Fibroblast of the aortic adventitia (primary cell): ENCODE measurements around the gene SLC7A6OS. TPM values are rescaled to one million over a fixed set of nuclear protein-coding genes. Genes with fewer than 3 reads are reported as not detected.

Source experiments
- DNase-seq: peaks from one replicate; pipeline ENCODE4 v3.0.0-alpha.2; 2010; ENCODE audit warnings: low read depth
- H3K4me3 ChIP-seq: 2 replicates; pipeline ENCODE4 v1.5.1; 2011; ENCODE audit warnings: low read depth, mild to moderate bottlenecking, control low read depth, low read length, moderate library complexity
- total RNA-seq: library from RNA; depleted of rRNA; stranded (reverse); fragments of >200 nt; gene quantifications from 2 replicates; pipeline ENCODE4 v1.2.3, GENCODE V29; 2012; ENCODE audit warnings: low replicate concordance
- TF ChIP-seq, protein P1 (sequence below): IDR thresholded peaks from 2 replicates; pipeline ENCODE4 v1.5.1; 2011; ENCODE audit warnings: mild to moderate bottlenecking, low read length, control low read depth, inconsistent platforms; ENCODE audit not compliant: insufficient read depth

SLC7A6OS gene
- total RNA-seq, 1 donor, result 11.5 TPM

DNA sequence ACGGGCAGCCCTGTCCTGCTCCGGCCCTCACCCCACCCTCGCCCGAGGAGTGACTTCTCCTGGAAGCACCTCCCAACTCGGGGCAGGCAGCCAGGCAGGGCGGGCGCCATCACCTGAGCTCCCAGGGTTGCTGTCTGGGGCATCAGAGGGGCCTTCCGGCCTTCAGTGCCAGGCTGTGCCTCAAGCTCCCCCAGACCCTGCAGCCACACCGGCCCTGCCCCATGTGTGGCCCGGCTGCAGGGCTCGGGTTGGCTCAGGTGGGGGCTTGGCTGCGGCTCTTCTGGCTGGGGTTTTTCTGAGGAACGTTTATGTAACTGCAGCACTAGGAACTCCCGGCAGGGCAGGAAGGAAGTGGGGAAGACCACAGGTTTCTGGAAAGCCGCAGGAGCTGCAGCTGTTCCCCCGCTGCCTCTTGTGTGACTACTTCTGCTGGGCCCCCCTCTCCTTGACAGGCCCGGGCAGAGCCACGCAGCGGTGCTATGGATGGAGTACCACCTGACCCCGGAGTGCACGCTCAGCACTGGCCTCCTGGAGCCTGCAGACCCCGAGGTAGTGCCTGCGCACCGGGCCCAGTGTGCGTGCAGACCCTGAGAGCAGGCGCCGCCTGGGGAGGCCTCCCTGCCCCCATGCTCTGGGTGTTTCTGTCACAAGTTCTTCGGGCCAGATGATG is 45.6 kb upstream of the SLC7A6OS start:
- no peak for DNase-seq
- TF ChIP-seq, protein P1, sequence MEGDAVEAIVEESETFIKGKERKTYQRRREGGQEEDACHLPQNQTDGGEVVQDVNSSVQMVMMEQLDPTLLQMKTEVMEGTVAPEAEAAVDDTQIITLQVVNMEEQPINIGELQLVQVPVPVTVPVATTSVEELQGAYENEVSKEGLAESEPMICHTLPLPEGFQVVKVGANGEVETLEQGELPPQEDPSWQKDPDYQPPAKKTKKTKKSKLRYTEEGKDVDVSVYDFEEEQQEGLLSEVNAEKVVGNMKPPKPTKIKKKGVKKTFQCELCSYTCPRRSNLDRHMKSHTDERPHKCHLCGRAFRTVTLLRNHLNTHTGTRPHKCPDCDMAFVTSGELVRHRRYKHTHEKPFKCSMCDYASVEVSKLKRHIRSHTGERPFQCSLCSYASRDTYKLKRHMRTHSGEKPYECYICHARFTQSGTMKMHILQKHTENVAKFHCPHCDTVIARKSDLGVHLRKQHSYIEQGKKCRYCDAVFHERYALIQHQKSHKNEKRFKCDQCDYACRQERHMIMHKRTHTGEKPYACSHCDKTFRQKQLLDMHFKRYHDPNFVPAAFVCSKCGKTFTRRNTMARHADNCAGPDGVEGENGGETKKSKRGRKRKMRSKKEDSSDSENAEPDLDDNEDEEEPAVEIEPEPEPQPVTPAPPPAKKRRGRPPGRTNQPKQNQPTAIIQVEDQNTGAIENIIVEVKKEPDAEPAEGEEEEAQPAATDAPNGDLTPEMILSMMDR, result no peak
- no peak overlapping the region for H3K4me3 ChIP-seq

DNA sequence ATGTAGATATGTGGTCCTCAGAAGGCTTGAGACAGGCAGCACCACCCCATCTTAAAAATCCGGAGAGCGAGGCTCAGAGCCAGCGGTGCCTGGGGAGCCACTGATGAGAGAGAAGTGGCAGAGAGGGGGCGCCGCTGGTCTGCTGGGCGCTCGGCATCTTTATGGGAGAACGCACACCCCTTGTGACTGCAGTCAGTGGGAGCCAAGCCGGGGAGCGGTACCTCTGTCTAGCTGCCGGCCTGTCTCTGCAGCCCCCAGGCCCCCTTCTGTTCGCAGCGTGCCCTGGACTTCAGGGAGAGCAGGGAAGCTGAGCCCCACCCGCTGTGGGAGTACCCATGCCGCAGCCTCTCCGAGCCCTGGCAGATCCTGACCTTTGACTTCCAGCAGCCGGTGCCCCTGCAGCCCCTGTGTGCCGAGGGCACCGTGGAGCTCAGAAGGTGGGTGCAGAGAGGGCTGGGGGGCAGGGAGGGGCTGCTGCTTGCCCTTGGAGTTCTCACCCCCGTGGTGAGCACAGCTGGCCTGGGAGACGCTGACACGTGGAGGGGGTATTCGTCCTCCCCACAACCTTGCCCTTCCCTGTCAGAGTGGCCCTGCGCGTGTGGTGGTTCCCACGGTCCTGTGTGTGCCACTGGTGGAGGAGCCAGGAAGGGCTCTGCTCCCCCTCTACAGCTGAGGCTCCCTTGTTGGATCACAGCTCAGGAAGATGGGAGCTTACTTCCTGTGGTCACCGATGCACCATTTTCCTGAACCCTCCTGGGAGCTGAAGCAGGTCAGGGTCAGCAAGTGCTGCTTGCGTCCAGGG is 44.9 kb upstream of the SLC7A6OS start:
- no peak for DNase-seq
- TF ChIP-seq, protein P1, result no peak
- no peak overlapping the region for H3K4me3 ChIP-seq

DNA sequence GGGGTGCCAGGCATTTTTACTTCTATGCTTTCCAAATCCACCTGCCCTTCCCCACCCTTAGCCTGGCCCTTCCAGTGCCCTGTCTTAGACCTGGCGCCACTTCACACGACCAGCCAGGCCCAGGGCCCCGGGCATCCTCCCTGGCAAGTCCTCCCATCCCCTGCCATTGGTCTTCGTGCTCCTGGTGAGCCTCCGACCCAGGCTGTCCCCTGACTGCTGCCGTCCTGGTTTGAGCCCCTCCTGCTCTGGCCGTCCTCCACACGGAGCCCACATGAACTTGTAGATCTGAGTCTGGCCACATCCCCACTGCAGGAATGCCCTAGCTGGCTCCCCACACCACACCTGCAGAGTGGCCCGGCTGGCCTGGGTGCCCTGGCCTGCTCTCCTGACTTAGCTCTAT is 44.1 kb upstream of the SLC7A6OS start:
- TF ChIP-seq, protein P1, result no peak
- H3K4me3 ChIP-seq, result no peak overlapping the region
- DNase-seq, result no peak

DNA sequence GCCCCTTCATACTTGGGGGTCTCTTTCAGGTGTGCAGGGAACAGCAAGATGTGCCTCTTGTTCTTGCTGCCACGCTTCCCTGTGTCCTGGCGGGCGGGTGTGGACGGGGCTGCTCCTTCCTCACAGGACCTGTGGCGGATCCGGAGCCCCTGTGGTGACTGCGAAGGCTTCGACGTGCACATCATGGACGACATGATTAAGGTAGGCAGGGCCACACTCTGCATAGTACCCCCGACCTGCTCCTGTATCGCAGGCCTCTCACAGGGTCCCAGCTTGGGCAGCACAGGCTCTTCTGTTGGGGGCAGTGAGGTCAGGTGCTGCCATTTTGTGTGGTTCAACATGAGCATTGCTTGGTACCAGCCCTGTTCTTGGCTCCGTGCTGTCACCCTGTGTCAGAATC is 42.6 kb upstream of the SLC7A6OS start:
- H3K4me3 ChIP-seq, result no peak overlapping the region
- DNase-seq, result no peak
- TF ChIP-seq, protein P1, result no peak

DNA sequence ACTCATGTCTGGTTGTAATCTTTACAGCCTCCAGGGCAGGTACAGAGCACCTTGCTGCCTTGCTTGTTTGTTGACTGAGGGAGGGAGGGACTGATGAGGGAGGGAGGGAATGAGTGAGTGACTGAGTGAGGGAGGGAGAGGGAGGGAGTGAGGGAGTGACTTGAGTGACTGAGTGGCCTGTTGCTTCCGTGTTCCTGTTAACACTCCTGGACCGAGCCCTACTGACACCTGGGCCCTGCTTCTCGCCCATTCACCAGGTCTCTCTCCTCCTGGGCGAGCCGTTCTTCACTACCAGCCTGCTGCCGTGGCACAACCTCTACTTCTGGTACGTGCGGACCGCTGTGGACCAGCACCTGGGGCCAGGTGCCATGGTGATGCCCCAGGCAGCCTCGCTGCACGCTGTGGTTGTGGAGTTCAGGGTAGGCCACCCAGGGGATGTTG is 41.3 kb upstream of the SLC7A6OS start:
- no peak for DNase-seq
- TF ChIP-seq, protein P1, result no peak
- H3K4me3 ChIP-seq, result no peak overlapping the region

DNA sequence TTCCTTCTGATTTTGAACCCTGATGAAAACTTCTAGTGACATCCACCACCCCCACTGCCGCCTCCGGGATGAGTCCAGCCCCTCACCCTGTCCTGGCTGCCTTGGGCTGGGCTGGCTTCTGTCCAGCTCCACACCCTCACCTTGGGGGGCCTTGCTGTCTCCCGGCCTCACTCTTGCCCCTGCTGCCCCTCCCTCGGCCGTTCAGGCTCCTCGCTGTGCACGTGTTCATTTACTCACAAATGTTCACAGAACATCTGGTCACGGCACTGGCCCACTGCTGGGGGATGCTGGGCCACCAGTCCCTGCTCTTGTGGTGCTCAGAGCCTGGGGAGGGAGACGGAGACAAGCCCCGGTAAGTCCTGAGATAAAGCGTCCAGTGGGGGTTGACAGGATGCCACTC is 40.7 kb upstream of the SLC7A6OS start:
- no peak overlapping the region for H3K4me3 ChIP-seq
- TF ChIP-seq, protein P1, result no peak
- no peak for DNase-seq
